ENCODE measurements around the gene RHEX.

The RHEX gene

GRCh38 chr1:206120406-206120805 lies 67.4 kb downstream of the RHEX start:
- no peak for DNase-seq

- DNase-seq: no peak
Observed at GRCh38 chr1:206121269-206121668, 68.3 kb downstream of the RHEX start.

DNA sequence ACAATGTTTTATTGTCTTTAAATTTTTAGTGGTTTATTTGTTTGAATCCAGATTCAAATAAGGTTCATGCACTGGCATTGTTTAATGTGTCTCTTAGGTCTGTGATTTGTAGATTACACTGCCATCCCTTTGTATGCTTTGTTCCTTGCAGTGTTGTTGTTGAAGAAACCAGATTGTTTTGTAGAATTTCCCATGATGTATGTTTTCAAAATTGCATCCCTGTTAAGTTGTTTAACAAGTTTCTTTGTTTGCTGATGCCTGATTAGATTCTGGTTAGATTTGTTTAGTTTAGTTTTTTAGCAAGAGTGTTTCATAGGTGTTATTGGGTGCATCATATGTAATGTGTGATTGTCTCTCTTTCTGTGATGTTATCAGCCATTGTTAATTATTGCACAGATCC lies 69.7 kb downstream of the RHEX start:
- no peak for DNase-seq

- no peak for DNase-seq
Observed at GRCh38 chr1:206125346-206125745, 72.4 kb downstream of the RHEX start.

GRCh38 chr1:206127336-206127735 lies 74.4 kb downstream of the RHEX start:
- no peak for DNase-seq

DNA sequence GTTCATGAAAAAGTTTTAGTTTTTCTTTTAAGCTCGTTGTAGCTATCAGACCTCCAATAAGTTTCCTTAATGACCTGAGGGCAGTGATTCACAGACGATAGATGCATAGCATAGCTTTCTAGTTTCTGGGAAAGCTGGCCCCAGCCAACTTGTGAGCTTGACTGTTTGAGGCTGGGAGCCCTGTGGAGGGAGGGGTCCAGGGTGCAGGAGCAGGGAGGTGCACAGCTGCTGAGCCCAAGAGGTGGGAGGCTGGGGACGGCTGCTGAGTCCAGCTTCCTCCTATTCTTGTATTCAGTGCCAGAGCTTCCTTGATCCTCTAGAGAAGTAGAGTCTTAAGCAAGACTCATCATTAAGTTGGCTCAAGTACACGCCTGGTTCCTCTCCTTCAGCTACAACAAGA lies 75.2 kb downstream of the RHEX start:
- no peak for DNase-seq

GRCh38 chr1:206131037-206131436 lies 78.1 kb downstream of the RHEX start:
- DNase-seq: no peak

GRCh38 chr1:206133751-206134415 lies 80.9 kb downstream of the RHEX start:
- DNase-seq: no peak

DNA sequence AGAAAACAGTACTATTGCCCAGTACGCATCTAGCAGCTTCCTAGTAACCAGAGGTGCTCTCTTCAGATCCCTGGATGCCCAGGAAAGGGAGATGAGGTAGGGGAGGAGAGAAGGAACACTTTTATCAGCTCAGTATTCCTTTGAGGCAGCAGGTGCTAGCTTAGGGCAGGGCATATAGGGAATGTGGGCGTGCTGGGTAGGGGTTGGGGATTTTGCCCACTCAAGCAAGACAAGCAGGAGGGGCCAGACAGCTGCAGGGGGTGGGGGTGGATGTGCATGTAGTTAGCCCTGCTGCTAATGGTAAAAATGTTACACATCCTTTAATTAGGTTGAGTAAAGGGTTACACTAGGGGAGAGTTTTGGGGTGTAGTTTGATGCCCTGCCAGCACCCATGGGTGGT lies 82.3 kb downstream of the RHEX start:
- no peak for DNase-seq

DNA sequence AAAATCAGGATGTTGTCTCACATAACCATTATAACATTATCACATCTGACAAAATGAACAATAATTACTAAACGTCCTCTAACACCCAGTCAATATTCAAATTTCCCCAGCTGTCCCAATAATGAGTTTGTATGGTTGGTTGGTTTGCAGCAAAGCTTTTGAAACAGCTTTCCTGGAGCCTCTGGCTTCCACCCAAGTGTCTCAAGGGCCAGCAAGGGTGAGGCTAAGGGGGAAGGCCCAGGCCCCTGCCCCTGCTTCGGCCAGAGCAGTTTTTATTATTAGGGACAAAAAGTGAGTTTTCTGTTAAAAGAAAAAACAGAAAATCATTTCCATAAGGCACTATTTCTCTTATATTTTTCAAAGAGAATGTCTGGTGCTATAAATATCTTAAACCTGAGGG lies 83.3 kb downstream of the RHEX start:
- no peak for DNase-seq

- no peak for DNase-seq
Observed at GRCh38 chr1:206142011-206142410, 89.0 kb downstream of the RHEX start.

DNA sequence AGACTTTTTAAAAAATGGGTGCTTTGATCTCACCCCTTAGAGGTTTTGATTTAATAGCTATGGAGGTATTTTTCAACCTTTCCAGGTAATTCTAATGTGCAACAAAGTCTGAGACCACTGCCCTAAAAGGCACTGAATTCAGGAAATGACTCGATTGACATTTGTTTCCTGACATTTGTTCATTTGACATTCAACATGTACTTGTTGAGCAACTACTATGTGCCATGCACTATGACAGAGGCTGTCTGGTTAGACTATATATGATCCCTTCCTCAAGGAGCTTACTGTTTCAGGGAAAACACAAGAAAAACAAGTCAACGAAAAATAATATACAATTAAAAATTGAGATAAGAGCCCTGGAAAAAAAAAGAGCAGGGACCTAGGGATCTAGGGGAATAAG lies 89.8 kb downstream of the RHEX start:
- DNase-seq: no peak

DNA sequence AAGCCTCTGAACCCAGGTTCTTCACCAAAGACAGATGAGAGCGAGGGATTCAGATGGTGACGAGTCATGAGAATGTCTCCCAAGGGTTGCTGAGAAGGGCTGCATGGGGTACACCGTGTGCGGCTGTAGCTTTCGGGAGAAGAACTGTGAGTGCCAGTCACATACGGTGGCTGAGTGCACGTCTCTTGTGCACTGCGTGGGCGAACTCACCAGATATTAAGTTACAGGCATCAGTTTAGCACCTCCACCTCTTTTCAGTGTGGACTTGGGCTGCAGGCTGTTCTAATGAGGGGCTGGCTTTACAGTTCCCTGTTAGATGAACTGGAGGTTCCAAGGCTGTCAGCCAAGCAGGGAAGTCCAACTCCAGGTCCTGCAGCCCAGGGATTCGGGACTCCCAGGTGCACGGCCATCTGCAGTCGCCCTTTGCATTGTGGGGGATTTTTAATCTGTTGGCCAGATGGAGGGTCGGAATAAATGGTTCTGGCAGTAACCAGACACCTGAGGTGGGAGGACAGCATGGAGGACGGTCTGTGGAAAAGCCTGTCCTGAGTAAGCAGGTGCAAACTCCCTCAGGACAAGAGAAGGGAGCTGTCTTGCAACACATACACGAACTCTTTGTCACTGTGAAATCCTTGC lies 90.7 kb downstream of the RHEX start:
- DNase-seq: no peak

- DNase-seq: no peak
Observed at GRCh38 chr1:206144605-206145004, 91.6 kb downstream of the RHEX start.

DNA sequence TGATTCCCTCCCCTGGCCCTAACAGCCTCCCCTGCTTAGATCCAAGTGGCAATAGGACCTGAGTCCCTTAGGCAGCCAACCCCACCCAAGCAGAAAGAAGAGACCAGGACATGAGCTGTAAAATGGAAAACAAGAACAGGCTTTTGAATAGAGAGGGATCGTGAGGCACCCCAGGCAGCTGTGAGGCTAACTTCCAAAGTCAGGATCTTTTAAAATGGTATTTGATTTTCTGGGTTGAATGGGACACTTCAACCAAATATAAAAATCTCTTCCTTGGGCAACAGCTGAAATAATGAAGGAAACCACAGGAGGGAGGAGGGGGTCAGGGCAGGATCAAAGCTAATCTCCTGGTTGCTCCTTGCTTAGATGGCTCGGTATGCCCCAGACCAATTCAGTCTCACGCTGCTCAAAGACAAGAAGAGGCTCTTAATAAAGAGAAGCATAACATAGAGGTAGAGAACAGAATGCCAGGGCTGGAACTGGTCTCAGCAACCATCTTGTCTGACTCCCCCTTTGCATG lies 92.9 kb downstream of the RHEX start:
- DNase-seq: no peak
